ENCODE data around the gene HOXA9. TPM values are rescaled to one million over a fixed set of nuclear protein-coding genes. Genes with fewer than 3 reads are reported as not detected.

HOXA9 gene
- total and polyA plus RNA-seq, 10 of the 15 experiments (the other 5 are each of a cell fraction or from before 2014, with no cell fraction given) = not detected

GRCh38 chr7:27158436-27159265, 6.7 kb downstream of the HOXA9 start (continued):
- TF ChIP-seq MAX (IDR thresholded peaks at IDR 0.05; ENCODE audit: low read depth, low read length) = no peak
- no peak for TF ChIP-seq EP300 (IDR thresholded peaks at IDR 0.05; ENCODE audit: borderline replicate concordance in 1 of 2, control insufficient read depth in 1 of 2, low read depth in 2 of 2, low read length in 2 of 2)
- TF ChIP-seq CHD4 (IDR thresholded peaks at IDR 0.05) = no peak

DNA sequence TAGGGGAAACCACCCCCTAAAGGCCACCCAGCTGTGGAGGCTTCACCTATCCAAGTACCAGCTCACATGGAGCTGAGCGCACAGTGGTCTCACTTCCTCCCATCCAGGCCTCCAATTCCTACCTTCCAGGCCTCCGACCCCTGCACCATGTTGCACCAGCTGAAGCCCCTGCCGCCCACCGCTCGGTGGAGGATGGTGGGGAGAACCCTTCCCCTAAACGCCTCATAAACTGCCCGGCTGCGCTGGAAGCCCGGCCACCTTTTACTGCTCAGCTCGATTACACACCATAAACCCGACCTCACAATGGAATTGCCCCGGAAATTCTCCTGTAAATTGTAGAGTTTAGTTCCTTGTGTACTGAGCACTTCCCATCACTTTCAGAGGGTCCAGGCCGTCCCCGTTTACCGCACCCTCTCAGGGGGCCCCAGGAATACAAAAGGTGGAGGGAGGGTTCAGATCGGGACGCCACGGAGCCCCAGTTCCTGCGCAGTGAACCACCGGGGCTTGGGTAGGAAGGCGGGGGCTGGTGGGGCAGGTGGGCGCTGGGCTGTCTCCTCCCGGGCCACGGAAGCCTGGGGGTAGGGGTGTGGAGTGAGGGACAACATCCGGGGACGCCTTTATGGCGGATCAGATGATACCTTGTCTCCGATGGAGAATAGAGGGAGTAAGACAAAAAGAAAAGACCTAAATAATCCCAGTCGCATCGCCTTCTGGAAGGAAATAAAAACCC, 7.5 kb downstream of the HOXA9 start:
- H3K4me3 ChIP-seq = no peak overlapping the region
- ChIA-PET SMC1A (ENCODE audit: uncharacterized antibody, unreplicated experiment) (interaction anchor here (0.6 kb wide), 1 partner anchor 647 kb away, joined by 3 read pairs; no protein-coding TSS in a partner anchor), RAD21 (ENCODE audit: unreplicated experiment) (no interaction called here), POLR2A (no interaction called here), CTCF (interaction anchor here (0.8 to 3.1 kb wide), 3 partner anchors 304 to 475 kb away, joined by 3 to 21 read pairs (median 3); no protein-coding TSS in a partner anchor)
- intact Hi-C loops (cut with micrococcal nuclease; ENCODE audit: unreplicated experiment) (no loop called here), in situ Hi-C loops (cut with MboI) (loop anchor here (5.0 to 25.0 kb wide), 3 partner anchors 791 to 1296 kb away; no protein-coding TSS in a partner anchor)
- H4K20me1 ChIP-seq (ENCODE audit: control insufficient read depth, insufficient read depth) = no peaks in the 10 kb centered on the region
- no peak overlapping the region for H2AFZ ChIP-seq (ENCODE audit: control insufficient read depth, low read depth, low read length)
- no peaks in the 10 kb centered on the region; the same call in 2 of the 3 replicates for H3K9me3 ChIP-seq (replicated peaks; ENCODE audit: control insufficient read depth, insufficient read depth, low read length)
- H3K9ac ChIP-seq (ENCODE audit: control insufficient read depth, insufficient read depth, low read length) = no peak overlapping the region
- 5% methylated on average over 23 of the region's 30 CpGs for WGBS (ENCODE audit: insufficient coverage, insufficient replicate concordance, low lambda C conversion rate, missing lambda C conversion rate)
- BruUV-seq (replicated peaks) = no TSS peak
- H3K27me3 ChIP-seq (replicated peaks in 1 of 2; ENCODE audit: control insufficient read depth in 2 of 2, insufficient read depth in 2 of 2, low read length in 1 of 2) = peaks cover 19 to 48% of the 10 kb centered on the region in 2 experiments
- H3K36me3 ChIP-seq (ENCODE audit: control insufficient read depth in 2 of 2, insufficient read depth in 2 of 2, low read length in 1 of 2) = no peaks in the 10 kb centered on the region
- H3K4me2 ChIP-seq (ENCODE audit: control insufficient read depth, insufficient read depth) = no peak overlapping the region
- TF ChIP-seq HDAC6 (IDR thresholded peaks at IDR 0.05; ENCODE audit: unreplicated experiment) = no peak
- TF ChIP-seq RCOR1 (conservative IDR thresholded peaks at IDR 0.05; ENCODE audit: low read depth, low read length) = no peak
- TF ChIP-seq NFIC (IDR thresholded peaks at IDR 0.05; ENCODE audit: low read depth, low read length) = no peak
- no peak for TF ChIP-seq PRDM15 (CRISPR knock-in tag; IDR thresholded peaks at IDR 0.05)
- TF ChIP-seq GATAD2B (conservative IDR thresholded peaks at IDR 0.05; ENCODE audit: low read depth) = no peak
- no peak for TF ChIP-seq NFYB (IDR thresholded peaks at IDR 0.05; ENCODE audit: insufficient read depth, low read depth, low read length)
- no peak for TF ChIP-seq IRF4 (IDR thresholded peaks at IDR 0.05; ENCODE audit: low read depth, low read length)
- TF ChIP-seq PAX5 (IDR thresholded peaks at IDR 0.05; ENCODE audit: borderline replicate concordance, low read depth, low read length) = no peak
- TF ChIP-seq EED (IDR thresholded peaks at IDR 0.05; ENCODE audit: low read depth) = no peak
- no peak for TF ChIP-seq MTA2 (IDR thresholded peaks at IDR 0.05; ENCODE audit: low read depth)
- no peak for TF ChIP-seq RUNX3 (IDR thresholded peaks at IDR 0.05; ENCODE audit: low read length)
- no peak for TF ChIP-seq TCF7 (IDR thresholded peaks at IDR 0.05; ENCODE audit: borderline replicate concordance)
- no peak for TF ChIP-seq ATF7 (IDR thresholded peaks at IDR 0.05; ENCODE audit: low read depth)
- no peaks in the 10 kb centered on the region for H3K4me1 ChIP-seq (ENCODE audit: control insufficient read depth, insufficient read depth, low read length)
- no peak overlapping the region for H3K27ac ChIP-seq (ENCODE audit: control insufficient read depth, insufficient read depth)
- ATAC-seq (no peak), DNase-seq (ENCODE audit: low read depth, low spot score) (no peak), FAIRE-seq (no peak)
- no peaks in the 10 kb centered on the region for H3K79me2 ChIP-seq (ENCODE audit: control insufficient read depth, insufficient read depth, low read length)

Measured in GM12878 (cell line).